SH-SY5Y (cell line): ENCODE data around the gene ANO10.

Source experiments
- GATA2 ChIP-seq: IDR thresholded peaks from 2 replicates; pipeline ENCODE4 v1.6.1; 2011; ENCODE audit warnings: mild to moderate bottlenecking, low read depth, low read length
- GATA3 ChIP-seq: IDR thresholded peaks from 2 replicates; pipeline ENCODE4 v1.6.1; 2011; ENCODE audit warnings: low read depth, mild to moderate bottlenecking, low read length, moderate library complexity

GRCh38 chr3:43473737-43474136, 148.1 kb downstream of the ANO10 start:
- TF ChIP-seq GATA2 (no peak), GATA3 (no peak)
